Neuronal stem cell (in vitro differentiated cells): ENCODE results near the gene IGF1R.

ENCODE experiments used
- DNase-seq: peaks from one replicate; pipeline ENCODE4 v3.0.0-alpha.2; 2013; ENCODE audit warnings: low spot score
- H2AFZ ChIP-seq: one replicate; pipeline ENCODE4 v1.6.1; 2013; ENCODE audit warnings: mild to moderate bottlenecking, low read length, inconsistent platforms
- H2AK5ac ChIP-seq: 2 replicates; pipeline ENCODE4 v1.6.1; 2013; ENCODE audit warnings: low read depth, mild to moderate bottlenecking, inconsistent platforms, low read length, moderate library complexity, mixed read lengths
- H2BK120ac ChIP-seq: 2 replicates; pipeline ENCODE4 v1.6.1; 2013; ENCODE audit warnings: low read depth, mild to moderate bottlenecking, inconsistent platforms, low read length, moderate library complexity, mixed read lengths
- H2BK12ac ChIP-seq: one replicate; pipeline ENCODE4 v1.6.1; 2013; ENCODE audit warnings: low read length, inconsistent platforms
- H2BK15ac ChIP-seq: 2 replicates; pipeline ENCODE4 v1.6.1; 2013; ENCODE audit warnings: mild to moderate bottlenecking, low read length, inconsistent platforms, mixed read lengths
- H2BK5ac ChIP-seq: one replicate; pipeline ENCODE4 v1.6.1; 2013; ENCODE audit warnings: inconsistent platforms, mild to moderate bottlenecking, low read length, moderate library complexity
- H3K14ac ChIP-seq: one replicate; pipeline ENCODE4 v1.6.1; 2013; ENCODE audit warnings: low read length, inconsistent platforms
- H3K18ac ChIP-seq: 2 replicates; pipeline ENCODE4 v1.6.1; 2013; ENCODE audit warnings: low read length, inconsistent platforms
- H3K23ac ChIP-seq: 2 replicates; pipeline ENCODE4 v1.6.1; 2013; ENCODE audit warnings: low read depth, mild to moderate bottlenecking, mixed read lengths, low read length, inconsistent platforms; ENCODE audit not compliant: poor library complexity
- H3K27ac ChIP-seq: replicated peaks from 3 replicates; pipeline ENCODE4 v1.5.1; 2013; ENCODE audit warnings: low read length, inconsistent platforms
- H3K27me3 ChIP-seq, 3 experiments: 2 replicates each; pipeline ENCODE4 v1.6.1; 2013; ENCODE audit warnings: low read length in 3 of 3, mild to moderate bottlenecking in 2 of 3, inconsistent platforms in 1 of 3, low read depth in 1 of 3, mixed read lengths in 1 of 3, moderate library complexity in 1 of 3; ENCODE audit not compliant: control insufficient read depth in 3 of 3, insufficient read depth in 3 of 3
- H3K36me3 ChIP-seq, 2 donors: replicated peaks in 1 of 2; 2 replicates each; pipeline ENCODE4 v1.6.1; 2013; ENCODE audit warnings: low read length in 2 of 2; ENCODE audit not compliant: control insufficient read depth in 2 of 2, insufficient read depth in 2 of 2
- H3K4ac ChIP-seq: 2 replicates; pipeline ENCODE4 v1.6.1; 2013; ENCODE audit warnings: inconsistent platforms, mild to moderate bottlenecking, low read length, moderate library complexity
- H3K4me1 ChIP-seq, 2 donors: 1 replicate in 1 of 2; 2 replicates in 1 of 2; pipeline ENCODE4 v1.6.1; 2013; ENCODE audit warnings: low read length in 2 of 2, low read depth in 1 of 2; ENCODE audit not compliant: control insufficient read depth in 2 of 2, insufficient read depth in 1 of 2
- H3K4me2 ChIP-seq: one replicate; pipeline ENCODE4 v1.6.1; 2013; ENCODE audit warnings: mild to moderate bottlenecking, low read length, inconsistent platforms; ENCODE audit not compliant: insufficient read depth, poor library complexity, severe bottlenecking
- H3K4me3 ChIP-seq, 2 donors: 2 replicates each; pipeline ENCODE4 v1.5.1; 2013; ENCODE audit warnings: low read length in 2 of 2, mild to moderate bottlenecking in 2 of 2, inconsistent platforms in 1 of 2, moderate library complexity in 1 of 2
- H3K79me1 ChIP-seq: one replicate; pipeline ENCODE4 v1.6.1; 2013; ENCODE audit warnings: low read depth, mild to moderate bottlenecking, inconsistent platforms, low read length, moderate library complexity
- H3K9ac ChIP-seq: one replicate; pipeline ENCODE4 v1.6.1; 2013; ENCODE audit warnings: mild to moderate bottlenecking, low read depth, low read length, inconsistent platforms; ENCODE audit not compliant: poor library complexity
- H3K9me3 ChIP-seq, 2 donors: replicated peaks in 1 of 2; 2 replicates each; pipeline versions ENCODE3 to v1.6.1; 2013; ENCODE audit warnings: low read length in 2 of 2, mild to moderate bottlenecking in 2 of 2, inconsistent platforms in 1 of 2, low read depth in 1 of 2, mixed read lengths in 1 of 2, moderate library complexity in 1 of 2; ENCODE audit not compliant: control insufficient read depth in 2 of 2, insufficient read depth in 1 of 2
- H4K8ac ChIP-seq: one replicate; pipeline ENCODE4 v1.6.1; 2013; ENCODE audit warnings: low read depth, mild to moderate bottlenecking, inconsistent platforms, low read length, moderate library complexity
- H4K91ac ChIP-seq: one replicate; pipeline ENCODE4 v1.6.1; 2013; ENCODE audit warnings: low read length, low read depth, mild to moderate bottlenecking, inconsistent platforms; ENCODE audit not compliant: poor library complexity
- WGBS, 2 donors: extraction: QIAGEN DNeasy Blood & Tissue Kit; methylation state at CpG; one replicate each; pipeline ENCODE4 v1.1.7; 2013; ENCODE audit warnings: missing lambda C conversion rate in 2 of 2, mixed read lengths in 1 of 2; ENCODE audit not compliant: insufficient read length in 2 of 2, insufficient replicate concordance in 1 of 2; ENCODE audit errors: extremely low coverage in 2 of 2; 5-methylcytosine and 5-hydroxymethylcytosine counted together

IGF1R gene

GRCh38 chr15:98924401-98925049 is 276.2 kb downstream of the IGF1R start:
- H3K14ac ChIP-seq, result no peak overlapping the region
- H2BK12ac ChIP-seq, result no peak overlapping the region
- no peak overlapping the region for H3K23ac ChIP-seq
- H3K36me3 ChIP-seq, result peaks cover 38 to 100% of the 10 kb centered on the region in 2 donors
- WGBS, 2 donors, result no CpG with 5 or more reads among the region's 11 CpGs
- H3K18ac ChIP-seq, result no peak overlapping the region
- H3K4ac ChIP-seq, result no peak overlapping the region
- no peak overlapping the region for H3K4me2 ChIP-seq
- H3K9ac ChIP-seq, result no peak overlapping the region
- no peak overlapping the region for H2BK5ac ChIP-seq
- no peak overlapping the region for H3K4me3 ChIP-seq
- no peak overlapping the region for H3K27ac ChIP-seq
- H4K91ac ChIP-seq, result no peak overlapping the region
- H3K4me1 ChIP-seq, result no peaks in the 10 kb centered on the region
- no peaks in the 10 kb centered on the region for H3K79me1 ChIP-seq
- no peaks in the 10 kb centered on the region for H3K27me3 ChIP-seq
- H2AFZ ChIP-seq, result no peak overlapping the region
- H2BK15ac ChIP-seq, result no peak overlapping the region
- no peak overlapping the region for H4K8ac ChIP-seq
- no peak for DNase-seq
- H3K9me3 ChIP-seq, result peaks cover 0 to 2% of the 10 kb centered on the region in 2 donors
- no peak overlapping the region for H2AK5ac ChIP-seq
- H2BK120ac ChIP-seq, result no peak overlapping the region

- H2BK15ac ChIP-seq, result no peak overlapping the region
- no peak for DNase-seq
- no peak overlapping the region for H2AK5ac ChIP-seq
- no peak overlapping the region for H2BK120ac ChIP-seq
- H3K18ac ChIP-seq, result no peak overlapping the region
- H4K91ac ChIP-seq, result no peak overlapping the region
- no peak overlapping the region for H3K4me2 ChIP-seq
- no peaks in the 10 kb centered on the region for H3K27me3 ChIP-seq
- no peak overlapping the region for H3K4me3 ChIP-seq
- peaks cover 42 to 100% of the 10 kb centered on the region in 2 donors for H3K36me3 ChIP-seq
- no peak overlapping the region for H3K14ac ChIP-seq
- H2BK12ac ChIP-seq, result no peak overlapping the region
- H3K79me1 ChIP-seq, result no peaks in the 10 kb centered on the region
- H3K23ac ChIP-seq, result no peak overlapping the region
- H2AFZ ChIP-seq, result no peak overlapping the region
- no peak overlapping the region for H3K9ac ChIP-seq
- peaks cover 0 to 2% of the 10 kb centered on the region in 2 donors for H3K9me3 ChIP-seq
- no peak overlapping the region for H4K8ac ChIP-seq
- H3K4me1 ChIP-seq, result no peaks in the 10 kb centered on the region
- no peak overlapping the region for H3K4ac ChIP-seq
- no peak overlapping the region for H3K27ac ChIP-seq
- H2BK5ac ChIP-seq, result no peak overlapping the region
- no CpG with 5 or more reads among the region's 1 CpG for WGBS, 2 donors
These were observed 277.9 kb downstream of the IGF1R start for GRCh38 chr15:98926236-98926635.

GRCh38 chr15:98927022-98927421 is 278.7 kb downstream of the IGF1R start:
- no peak overlapping the region for H3K4me3 ChIP-seq
- peaks cover 38 to 100% of the 10 kb centered on the region in 2 donors for H3K36me3 ChIP-seq
- H3K4me2 ChIP-seq, result no peak overlapping the region
- H4K8ac ChIP-seq, result no peak overlapping the region
- H3K14ac ChIP-seq, result no peak overlapping the region
- H3K9me3 ChIP-seq, result peaks cover 0 to 2% of the 10 kb centered on the region in 2 donors
- no peak overlapping the region for H2BK15ac ChIP-seq
- H2AFZ ChIP-seq, result no peak overlapping the region
- H3K27me3 ChIP-seq, result no peaks in the 10 kb centered on the region
- no peak overlapping the region for H3K4ac ChIP-seq
- no peaks in the 10 kb centered on the region for H3K79me1 ChIP-seq
- H2BK12ac ChIP-seq, result no peak overlapping the region
- no peak overlapping the region for H3K9ac ChIP-seq
- H2BK120ac ChIP-seq, result no peak overlapping the region
- H2BK5ac ChIP-seq, result no peak overlapping the region
- H4K91ac ChIP-seq, result no peak overlapping the region
- no peaks in the 10 kb centered on the region for H3K4me1 ChIP-seq
- no CpG with 5 or more reads among the region's 3 CpGs for WGBS, 2 donors
- H2AK5ac ChIP-seq, result no peak overlapping the region
- no peak overlapping the region for H3K18ac ChIP-seq
- no peak overlapping the region for H3K27ac ChIP-seq
- no peak for DNase-seq
- H3K23ac ChIP-seq, result no peak overlapping the region

GRCh38 chr15:98927996-98928395 is 279.7 kb downstream of the IGF1R start:
- Histone ChIP-seq H3K23ac (no peak overlapping the region), H3K18ac (no peak overlapping the region), H3K4me1 (no peaks in the 10 kb centered on the region), H3K79me1 (no peaks in the 10 kb centered on the region), H3K27me3 (no peaks in the 10 kb centered on the region), H2BK5ac (no peak overlapping the region), H4K8ac (no peak overlapping the region), H3K27ac (no peak overlapping the region), H3K4me3 (no peak overlapping the region), H2BK120ac (no peak overlapping the region), H2BK15ac (no peak overlapping the region), H4K91ac (no peak overlapping the region), H2AK5ac (no peak overlapping the region), H3K14ac (no peak overlapping the region), H3K9ac (no peak overlapping the region), H3K36me3 (peaks cover 30 to 100% of the 10 kb centered on the region in 2 donors), H3K9me3 (peaks cover 0 to 2% of the 10 kb centered on the region in 2 donors), H2AFZ (no peak overlapping the region), H3K4ac (no peak overlapping the region), H3K4me2 (no peak overlapping the region), H2BK12ac (no peak overlapping the region)
- no peak for DNase-seq
- no CpG with 5 or more reads among the region's 2 CpGs for WGBS, 2 donors
